H9 (cell line): ENCODE data around the gene DNM2. TPM values are rescaled to one million over a fixed set of nuclear protein-coding genes. Genes with fewer than 3 reads are reported as not detected.

Experiments used
- DNase-seq: peaks from one replicate; pipeline ENCODE4 v3.0.0-alpha.2; 2017
- H2AFZ ChIP-seq: one replicate; pipeline ENCODE4 v1.6.1; 2013; ENCODE audit warnings: mild to moderate bottlenecking, low read length, control low read depth, moderate library complexity
- H2AK5ac ChIP-seq: 2 replicates; pipeline ENCODE4 v1.6.1; 2013; ENCODE audit warnings: low read length, control low read depth, mixed read lengths; ENCODE audit not compliant: insufficient read length
- H2BK120ac ChIP-seq: one replicate; pipeline ENCODE4 v1.6.1; 2013; ENCODE audit warnings: low read depth, mild to moderate bottlenecking, low read length, control low read depth, inconsistent platforms; ENCODE audit not compliant: poor library complexity, severe bottlenecking
- H2BK12ac ChIP-seq: 2 replicates; pipeline ENCODE4 v1.6.1; 2013; ENCODE audit warnings: low read length, control low read depth, mixed read lengths, low read depth; ENCODE audit not compliant: insufficient read length
- H2BK15ac ChIP-seq: 2 replicates; pipeline ENCODE4 v1.6.1; 2013; ENCODE audit warnings: low read depth, low read length, control low read depth
- H2BK20ac ChIP-seq: one replicate; pipeline ENCODE4 v1.6.1; 2013; ENCODE audit warnings: low read depth, mild to moderate bottlenecking, low read length, control low read depth, inconsistent platforms; ENCODE audit not compliant: poor library complexity, severe bottlenecking
- H2BK5ac ChIP-seq: 2 replicates; pipeline ENCODE4 v1.6.1; 2013; ENCODE audit warnings: low read length, control low read depth, mixed read lengths; ENCODE audit not compliant: insufficient read length
- H3K14ac ChIP-seq: 2 replicates; pipeline ENCODE4 v1.6.1; 2013; ENCODE audit warnings: low read length, control low read depth; ENCODE audit not compliant: insufficient read depth
- H3K18ac ChIP-seq: 2 replicates; pipeline ENCODE4 v1.6.1; 2013; ENCODE audit warnings: low read depth, mild to moderate bottlenecking, mixed read lengths, low read length, control low read depth; ENCODE audit not compliant: insufficient read length
- H3K23ac ChIP-seq: 2 replicates; pipeline ENCODE4 v1.6.1; 2013; ENCODE audit warnings: low read length, control low read depth, mixed read lengths, low read depth; ENCODE audit not compliant: insufficient read length
- H3K23me2 ChIP-seq: 2 replicates; pipeline ENCODE4 v1.6.1; 2013; ENCODE audit warnings: low read depth, mild to moderate bottlenecking, mixed read lengths, low read length, control low read depth; ENCODE audit not compliant: insufficient read length, poor library complexity, severe bottlenecking
- H3K27ac ChIP-seq: 2 replicates; pipeline ENCODE4 v1.5.1; 2013; ENCODE audit warnings: low read length, control low read depth, mixed read lengths, low read depth; ENCODE audit not compliant: insufficient read length
- H3K27me3 ChIP-seq: 2 replicates; pipeline ENCODE4 v1.6.1; 2013; ENCODE audit warnings: low read length, control low read depth, inconsistent platforms; ENCODE audit not compliant: insufficient read depth
- H3K4ac ChIP-seq: 2 replicates; pipeline ENCODE4 v1.6.1; 2013; ENCODE audit warnings: low read depth, mild to moderate bottlenecking, control low read depth, inconsistent platforms, low read length, moderate library complexity
- H3K4me1 ChIP-seq: 2 replicates; pipeline ENCODE4 v1.6.1; 2013; ENCODE audit warnings: low read length, control low read depth, inconsistent platforms; ENCODE audit not compliant: insufficient read depth
- H3K4me2 ChIP-seq: 2 replicates; pipeline ENCODE4 v1.6.1; 2013; ENCODE audit warnings: low read length, control low read depth, mixed read lengths; ENCODE audit not compliant: insufficient read length, insufficient read depth
- H3K56ac ChIP-seq: 2 replicates; pipeline ENCODE4 v1.6.1; 2013; ENCODE audit warnings: low read depth, mild to moderate bottlenecking, mixed read lengths, low read length, control low read depth; ENCODE audit not compliant: insufficient read length
- H3K79me1 ChIP-seq: 2 replicates; pipeline ENCODE4 v1.6.1; 2013; ENCODE audit warnings: low read depth, mild to moderate bottlenecking, moderate library complexity, low read length, control low read depth, inconsistent platforms; ENCODE audit not compliant: insufficient read depth, poor library complexity, severe bottlenecking
- H3K79me2 ChIP-seq: 2 replicates; pipeline ENCODE4 v1.6.1; 2013; ENCODE audit warnings: low read length, control low read depth, inconsistent platforms; ENCODE audit not compliant: insufficient read depth
- H3K9ac ChIP-seq: 2 replicates; pipeline ENCODE4 v1.6.1; 2013; ENCODE audit warnings: low read length, control low read depth, mixed read lengths; ENCODE audit not compliant: insufficient read length; ENCODE audit errors: extremely low read depth
- H3K9me3 ChIP-seq: one replicate; pipeline ENCODE4 v1.6.1; 2013; ENCODE audit warnings: low read depth, low read length, inconsistent platforms; ENCODE audit not compliant: control insufficient read depth
- H3T11ph ChIP-seq: one replicate; pipeline ENCODE4 v1.6.1; 2013; ENCODE audit warnings: mild to moderate bottlenecking, low read length, control low read depth, inconsistent platforms
- H4K20me1 ChIP-seq: one replicate; pipeline ENCODE4 v1.6.1; 2013; ENCODE audit not compliant: control insufficient read depth, insufficient read length, insufficient read depth
- H4K5ac ChIP-seq: 2 replicates; pipeline ENCODE4 v1.6.1; 2013; ENCODE audit warnings: low read depth, mild to moderate bottlenecking, mixed read lengths, low read length, control low read depth; ENCODE audit not compliant: insufficient read length
- H4K8ac ChIP-seq: replicated peaks from 2 replicates; pipeline ENCODE4 v1.6.1; 2013; ENCODE audit warnings: low read length, control low read depth, mixed read lengths, low read depth; ENCODE audit not compliant: insufficient read length
- H4K91ac ChIP-seq: 2 replicates; pipeline ENCODE4 v1.6.1; 2013; ENCODE audit warnings: low read depth, mild to moderate bottlenecking, moderate library complexity, mixed read lengths, low read length, control low read depth; ENCODE audit not compliant: insufficient read length
- H3K27ac Mint-ChIP-seq, 3 experiments: 2 replicates in 2 of 3; 3 replicates in 1 of 3; pipeline ENCODE4 v1.8.0; 2020 to 2021; ENCODE audit warnings: mixed read lengths in 3 of 3, mild to moderate bottlenecking in 1 of 3, moderate library complexity in 1 of 3
- H3K27me3 Mint-ChIP-seq: 2 replicates; pipeline ENCODE4 v1.8.0; 2021; ENCODE audit warnings: low read depth, mild to moderate bottlenecking, moderate library complexity, mixed read lengths
- H3K36me3 Mint-ChIP-seq, 3 experiments: 2 replicates in 2 of 3; 3 replicates in 1 of 3; pipeline ENCODE4 v1.8.0; 2020 to 2021; ENCODE audit warnings: low read depth in 3 of 3, mixed read lengths in 3 of 3; ENCODE audit not compliant: insufficient read depth in 1 of 3
- H3K4me1 Mint-ChIP-seq, 2 experiments: 2 replicates each; pipeline ENCODE4 v1.8.0; 2020; ENCODE audit warnings: mixed read lengths in 2 of 2
- H3K4me3 Mint-ChIP-seq, 2 experiments: 2 replicates in 1 of 2; 3 replicates in 1 of 2; pipeline ENCODE4 v1.8.0; 2020 to 2021; ENCODE audit warnings: mild to moderate bottlenecking in 2 of 2, mixed read lengths in 2 of 2, moderate library complexity in 1 of 2
- H3K9me3 Mint-ChIP-seq, 2 experiments: 2 replicates in 1 of 2; 3 replicates in 1 of 2; pipeline ENCODE4 v1.8.0; 2020; ENCODE audit warnings: mild to moderate bottlenecking in 2 of 2, mixed read lengths in 2 of 2, moderate library complexity in 1 of 2
- CTCF ChIP-seq: fragments of 200-600 bp; sonication (generic); conservative IDR thresholded peaks from 3 replicates; pipeline ENCODE4 v1.8.0; 2021; ENCODE audit warnings: antibody characterized with exemption, mild to moderate bottlenecking
- WGBS: extraction: QIAGEN DNeasy Blood & Tissue Kit; methylation state at CpG from one replicate; pipeline ENCODE4 v1.1.7; 2013; ENCODE audit warnings: missing lambda C conversion rate, low lambda C conversion rate, mixed read lengths; ENCODE audit not compliant: insufficient read length; ENCODE audit errors: extremely low coverage; 5-methylcytosine and 5-hydroxymethylcytosine counted together
- total RNA-seq: library from RNA; stranded (reverse); gene quantifications from 2 replicates; pipeline ENCODE4 v1.2.1, GENCODE V29; 2021

Gene DNM2
- total RNA-seq, 1 experiment from 2014 or later: 152 TPM

GRCh38 chr19:10815007-10815536 lies 97.2 kb downstream of the DNM2 start:
- Mint-ChIP-seq H3K27ac (no peak overlapping the region), H3K4me3 (no peak overlapping the region), H3K9me3 (no peaks in the 10 kb centered on the region), H3K27me3 (no peaks in the 10 kb centered on the region; the same call in 1 of the 2 replicates), H3K4me1 (peaks cover 0 to 4% of the 10 kb centered on the region in 2 experiments; a peak in 1 of 4 replicates), H3K36me3 (peaks cover 19 to 37% (median 24%) of the 10 kb centered on the region in 3 experiments)
- no peak overlapping the region for H2BK12ac ChIP-seq
- no peak overlapping the region for H3K14ac ChIP-seq
- H3K56ac ChIP-seq: no peak overlapping the region
- H4K5ac ChIP-seq: no peak overlapping the region
- no peak overlapping the region for H3K4me2 ChIP-seq
- no peaks in the 10 kb centered on the region for H3K27me3 ChIP-seq
- H3K79me2 ChIP-seq: no peaks in the 10 kb centered on the region
- WGBS: no CpG with 5 or more reads among the region's 9 CpGs
- no peak for TF ChIP-seq CTCF
- no peak overlapping the region for H2AK5ac ChIP-seq
- H4K91ac ChIP-seq: no peak overlapping the region
- no peak overlapping the region for H2AFZ ChIP-seq
- H3K18ac ChIP-seq: no peak overlapping the region
- no peak overlapping the region for H3K4ac ChIP-seq
- H2BK120ac ChIP-seq: no peak overlapping the region
- no peak overlapping the region for H3K27ac ChIP-seq
- H3K23me2 ChIP-seq: no peaks in the 10 kb centered on the region
- H3K23ac ChIP-seq: no peak overlapping the region
- H3K9me3 ChIP-seq: no peaks in the 10 kb centered on the region
- no peak overlapping the region for H2BK20ac ChIP-seq
- no peaks in the 10 kb centered on the region for H3K4me1 ChIP-seq
- H3T11ph ChIP-seq: no peak overlapping the region
- no peaks in the 10 kb centered on the region for H4K20me1 ChIP-seq
- H3K9ac ChIP-seq: no peak overlapping the region
- H4K8ac ChIP-seq: no peak overlapping the region
- H3K79me1 ChIP-seq: no peaks in the 10 kb centered on the region
- no peak overlapping the region for H2BK5ac ChIP-seq
- H2BK15ac ChIP-seq: no peak overlapping the region
- DNase-seq: no peak
